IPS DF 4.7 (cell line): Measurements from ENCODE around the gene EPHB2.
"Not testable (repeated sequence)": the region's sequence is repeated elsewhere in the genome, so short reads cannot be mapped to it uniquely, and the experiment has no call there.

Source experiments
- DNase-seq: peaks from one replicate; pipeline ENCODE4 v3.0.0-alpha.2; 2013; ENCODE audit warnings: low spot score; ENCODE audit errors: extremely low read depth

The EPHB2 gene

DNA sequence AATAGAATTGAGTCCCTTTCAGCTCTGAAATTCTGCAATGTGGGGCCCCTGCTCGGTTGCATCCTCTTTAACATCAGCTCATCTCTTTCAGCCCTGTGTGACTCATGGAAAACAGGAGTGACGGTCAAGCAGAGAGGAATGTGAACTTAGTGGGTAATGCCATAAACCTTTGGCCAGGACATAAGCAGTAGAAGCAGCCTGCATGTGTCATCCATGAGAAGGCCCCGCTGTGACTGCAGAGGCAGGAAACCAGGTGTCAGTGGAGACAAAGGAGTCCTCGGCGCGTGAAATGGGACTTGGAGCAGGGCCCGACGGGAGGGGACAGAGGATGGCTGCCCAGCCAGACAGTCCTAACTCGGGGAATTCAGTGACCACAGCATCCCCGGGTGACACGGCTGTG lies 21.1 kb upstream of the EPHB2 start:
- DNase-seq, result no peak

DNA sequence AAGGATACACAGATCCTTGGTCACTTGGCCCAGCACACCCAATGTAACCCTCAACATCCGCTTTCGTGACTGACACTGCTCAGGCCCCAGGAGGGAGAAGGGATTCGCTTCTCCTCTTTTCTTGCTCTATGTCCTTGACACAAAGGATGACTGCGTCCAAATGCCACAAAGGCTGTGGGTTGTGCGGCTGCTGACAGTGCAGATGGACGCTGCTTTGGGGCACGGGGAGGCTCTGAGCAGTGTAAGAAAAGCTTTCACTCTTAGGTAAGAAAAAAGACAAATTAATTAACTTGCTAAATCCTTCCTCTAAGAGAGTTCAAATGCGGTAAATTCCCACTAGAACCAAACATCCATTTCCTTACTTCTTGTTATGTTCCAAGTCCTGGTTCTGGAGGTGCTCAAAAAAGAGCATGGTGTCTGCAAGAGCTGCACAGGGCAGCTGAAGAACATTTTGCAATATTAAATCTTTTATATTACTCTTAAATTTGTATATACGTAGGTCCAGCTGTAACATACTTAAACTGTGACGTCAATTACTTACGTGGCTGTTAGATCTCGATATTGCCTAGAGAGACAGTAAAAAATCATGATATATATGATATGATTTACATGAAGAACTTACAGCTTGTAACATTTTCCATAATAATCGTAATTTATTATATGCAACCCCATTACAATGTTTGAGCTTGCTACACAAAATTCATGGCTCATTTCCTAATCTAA lies 19.4 kb upstream of the EPHB2 start:
- DNase-seq, result no peak

DNA sequence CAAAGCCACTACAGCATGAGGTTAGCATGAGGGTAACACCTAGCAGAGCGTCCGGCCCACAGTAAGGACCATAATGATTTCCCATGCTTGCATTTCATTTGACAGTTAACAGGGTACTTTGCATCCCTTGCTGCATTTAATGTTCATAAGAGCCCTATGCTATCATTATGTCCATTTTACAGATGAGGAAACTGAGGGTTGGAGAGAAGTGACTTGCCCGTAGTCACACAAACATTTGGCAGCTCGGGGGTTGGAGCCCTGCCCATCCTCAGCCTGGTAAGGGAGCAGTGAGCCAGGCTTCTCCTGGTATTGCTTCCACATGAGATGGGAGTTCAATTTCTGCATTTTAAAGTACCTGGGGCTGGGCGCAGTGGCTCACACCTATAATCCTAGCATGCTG lies 16.5 kb upstream of the EPHB2 start:
- no peak for DNase-seq

DNA sequence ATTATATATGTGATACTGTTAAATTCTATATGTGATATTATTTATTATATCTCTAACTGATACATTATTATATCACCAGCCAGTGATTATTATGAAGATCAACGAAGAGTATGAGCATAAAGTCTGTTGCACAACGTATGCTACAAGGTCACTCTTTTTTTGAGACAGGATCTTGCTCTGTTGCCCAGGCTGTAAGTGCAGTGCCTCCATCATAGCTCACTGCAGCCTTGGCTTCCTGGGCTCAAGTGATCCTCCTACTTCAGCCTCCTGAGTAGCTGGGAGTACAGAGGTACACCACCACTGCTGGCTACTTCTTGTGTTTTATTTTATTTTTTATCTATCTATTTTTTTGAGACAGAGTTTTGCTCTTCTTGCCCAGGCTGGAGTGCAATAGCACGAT lies 14.0 kb upstream of the EPHB2 start:
- no peak for DNase-seq

DNA sequence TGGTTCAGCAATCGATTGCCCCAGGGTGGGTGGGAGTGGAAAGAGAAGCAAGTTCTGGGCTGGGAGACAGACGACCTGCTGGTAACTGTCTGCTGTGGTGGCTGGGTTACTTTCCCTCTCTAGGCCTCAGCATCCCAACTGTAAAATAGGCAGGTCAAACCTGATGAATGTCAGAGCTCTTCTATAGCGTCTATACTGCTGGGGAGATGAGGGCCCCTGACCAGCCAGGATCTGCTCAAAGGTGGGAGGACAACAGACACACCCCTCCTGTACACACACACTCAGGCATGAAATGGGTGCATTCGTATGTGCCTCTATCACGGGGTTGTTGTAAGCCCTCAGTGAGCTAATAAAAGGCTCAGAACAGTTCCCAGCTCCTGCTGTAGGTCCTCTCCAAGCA lies 12.7 kb upstream of the EPHB2 start:
- no peak for DNase-seq

DNA sequence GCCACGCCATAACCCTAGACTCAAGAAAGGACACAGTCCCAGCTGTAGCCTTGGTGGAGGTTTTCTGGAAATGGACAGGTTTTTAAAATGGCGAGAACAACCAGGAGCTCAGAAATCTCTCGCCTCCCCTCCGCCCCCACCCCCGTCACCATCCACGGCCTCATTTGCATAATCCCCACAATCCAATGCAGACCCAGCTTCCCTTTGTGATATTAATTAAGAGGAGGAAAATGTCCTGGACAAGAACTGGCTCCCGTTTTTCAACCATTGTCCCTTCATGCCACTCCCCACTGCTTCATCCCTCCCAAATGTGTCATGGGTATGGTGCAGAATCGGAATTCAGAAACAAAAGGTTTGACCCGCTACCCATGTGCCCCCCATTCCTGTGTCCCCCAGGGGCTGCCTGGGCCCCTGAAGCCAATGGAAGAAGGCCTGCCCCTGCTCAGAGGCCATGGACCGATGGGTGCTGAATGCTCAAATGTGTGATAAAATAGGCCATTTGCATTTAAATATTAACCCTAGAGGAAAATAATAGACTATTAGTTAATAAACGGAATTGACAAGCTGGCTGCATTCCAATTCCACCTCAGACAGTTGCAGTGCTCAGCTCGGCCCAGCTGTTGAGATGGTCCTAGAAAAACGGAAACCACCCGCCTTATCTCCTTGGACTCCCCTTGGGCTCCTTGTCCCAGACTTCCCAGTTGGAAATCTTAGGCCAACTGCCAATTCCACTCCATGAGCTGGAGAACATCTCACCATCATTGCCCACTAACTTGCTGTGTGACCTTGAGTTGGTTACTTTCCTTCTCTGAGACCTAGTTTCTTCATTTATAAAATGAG lies 10.7 kb upstream of the EPHB2 start:
- DNase-seq, result no peak

DNA sequence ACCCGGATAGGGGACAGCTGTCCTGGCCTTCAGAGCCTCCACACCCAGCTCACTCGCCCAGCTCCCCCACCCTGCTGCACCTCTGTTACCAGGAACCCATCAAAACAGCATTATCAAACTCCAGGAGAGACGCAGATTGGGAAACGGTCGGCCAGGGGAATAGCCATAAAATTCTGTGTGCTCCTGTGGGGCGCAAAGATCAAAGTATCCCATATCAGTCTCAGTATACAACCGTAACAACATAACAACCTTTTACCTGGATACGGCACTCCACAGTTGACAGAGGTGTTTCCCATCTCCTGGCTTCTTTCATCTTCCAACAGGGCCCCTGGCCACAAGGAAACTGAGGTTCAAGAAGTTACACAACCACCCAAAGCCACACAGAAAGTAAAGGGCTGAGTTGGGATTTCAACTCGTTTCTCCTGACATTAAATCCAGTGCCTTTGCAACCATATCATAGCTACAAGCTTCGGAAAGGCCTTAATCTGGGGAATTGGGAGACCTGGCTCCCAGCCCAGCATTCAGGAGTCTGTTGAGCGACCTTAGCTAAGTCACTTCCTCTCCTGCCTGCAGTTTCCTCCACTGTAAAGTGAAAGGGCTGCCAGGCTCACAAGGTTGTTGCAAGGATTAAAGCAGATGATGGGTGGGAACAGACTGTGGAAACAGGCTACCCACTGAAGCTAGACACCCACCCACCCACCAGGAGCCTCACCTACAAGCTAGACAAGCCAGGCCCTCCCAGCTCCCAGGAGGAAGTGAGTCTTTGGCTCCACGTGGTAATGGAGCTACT lies 8.1 kb upstream of the EPHB2 start:
- DNase-seq, result no peak

DNA sequence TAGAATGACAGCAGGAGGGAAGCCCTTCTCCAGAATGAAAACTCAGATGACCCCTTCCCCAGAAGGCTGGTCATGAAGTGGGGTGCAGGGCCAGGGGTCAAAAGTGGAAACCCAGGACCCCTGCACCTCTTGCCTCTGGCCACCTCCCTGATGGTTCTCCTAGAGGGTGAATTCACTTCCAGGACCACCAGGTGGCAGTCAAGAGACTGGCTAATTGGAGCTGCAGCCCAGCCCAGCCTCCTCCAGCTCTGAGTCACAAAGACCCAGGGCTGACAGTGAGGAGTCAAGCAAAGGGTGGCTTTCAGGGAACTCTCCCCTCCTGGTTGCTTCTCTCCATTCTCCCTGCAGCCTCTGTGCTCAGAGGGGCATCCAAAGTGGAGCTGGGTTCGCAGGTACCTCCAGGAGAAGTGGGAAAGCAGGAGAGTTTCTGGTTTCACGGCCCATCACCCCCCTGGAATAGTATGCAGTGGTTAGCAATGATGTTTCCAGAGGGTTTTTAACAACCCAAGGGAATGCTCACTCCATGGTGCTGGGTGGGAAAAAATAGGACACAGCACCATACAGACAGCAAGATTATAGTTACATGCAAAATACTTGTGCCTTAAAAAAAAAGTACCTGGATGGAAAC lies 6.1 kb upstream of the EPHB2 start:
- DNase-seq, result peak; percentile 56

DNA sequence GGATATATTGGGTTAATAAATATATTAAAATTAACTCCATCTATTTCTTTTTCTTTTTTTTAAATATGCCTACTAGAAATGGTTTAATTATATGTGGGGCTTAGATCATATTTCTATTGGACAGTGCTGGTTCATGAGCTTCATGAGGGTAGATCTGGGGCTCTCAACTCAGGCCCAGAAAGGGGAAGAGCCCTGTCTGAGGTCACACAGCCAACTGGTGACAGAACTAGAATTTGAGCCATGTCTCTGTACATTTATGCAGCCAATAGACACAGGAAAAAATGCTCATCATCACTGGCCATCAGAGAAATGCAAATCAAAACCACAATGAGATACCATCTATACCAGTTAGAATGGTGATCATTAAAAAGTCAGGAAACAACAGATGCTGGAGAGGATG lies 5.1 kb upstream of the EPHB2 start:
- DNase-seq, result no peak

DNA sequence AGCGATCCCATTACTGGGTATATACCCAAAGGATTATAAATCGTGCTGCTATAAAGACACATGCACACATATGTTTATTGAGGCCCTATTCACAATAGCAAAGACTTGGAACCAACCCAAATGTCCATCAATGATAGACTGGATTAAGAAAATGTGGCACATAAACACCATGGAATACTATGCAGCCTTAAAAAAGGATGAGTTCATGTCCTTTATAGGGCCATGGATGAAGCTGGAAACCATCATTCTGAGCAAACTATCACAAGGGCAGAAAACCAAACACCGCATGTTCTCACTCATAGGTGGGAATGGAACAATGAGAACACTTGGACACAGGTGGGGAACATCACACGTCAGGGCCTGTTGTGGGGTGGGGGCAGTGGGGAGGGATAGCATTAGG lies 4.5 kb upstream of the EPHB2 start:
- not testable (repeated sequence) for DNase-seq

DNA sequence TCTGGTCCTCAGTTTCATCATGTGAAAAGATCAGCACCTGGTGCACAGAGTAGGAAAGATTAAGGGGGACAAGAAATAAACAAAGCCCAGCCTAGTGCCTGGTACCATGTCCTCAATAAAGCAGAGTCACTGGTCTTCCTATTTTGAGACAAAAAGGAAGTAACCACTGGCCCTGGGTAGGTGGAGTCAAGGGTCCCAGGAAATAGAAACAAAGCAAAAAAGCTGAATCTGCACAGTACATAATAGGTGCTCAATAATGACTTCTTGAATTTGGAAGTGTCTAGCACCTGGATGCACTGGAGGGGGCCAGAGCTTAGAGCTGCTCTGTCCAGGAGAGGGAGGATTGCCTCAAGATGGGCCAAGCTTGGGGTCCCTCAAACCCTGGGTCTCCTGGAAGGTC lies 1.9 kb upstream of the EPHB2 start:
- no peak for DNase-seq

DNA sequence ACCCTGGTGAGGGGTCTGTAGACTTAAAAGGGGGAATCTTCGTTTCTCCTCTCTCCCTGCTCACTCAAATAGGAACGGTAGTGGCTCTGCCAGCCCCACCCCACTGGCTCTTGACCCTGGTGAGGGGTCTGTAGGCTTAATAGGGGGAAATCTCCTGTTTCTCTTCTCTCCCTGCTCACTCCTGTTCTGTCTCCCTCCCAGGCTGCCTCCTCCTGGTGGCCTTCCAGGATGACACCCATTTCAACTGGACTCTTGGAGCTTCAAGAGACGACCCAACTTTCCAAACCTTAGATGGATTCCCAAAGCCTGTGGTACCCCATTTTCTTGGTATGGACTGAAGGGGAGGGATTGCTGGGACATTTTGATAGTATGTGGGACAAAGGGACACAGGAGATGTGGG lies 1.4 kb upstream of the EPHB2 start:
- DNase-seq, result no peak

DNA sequence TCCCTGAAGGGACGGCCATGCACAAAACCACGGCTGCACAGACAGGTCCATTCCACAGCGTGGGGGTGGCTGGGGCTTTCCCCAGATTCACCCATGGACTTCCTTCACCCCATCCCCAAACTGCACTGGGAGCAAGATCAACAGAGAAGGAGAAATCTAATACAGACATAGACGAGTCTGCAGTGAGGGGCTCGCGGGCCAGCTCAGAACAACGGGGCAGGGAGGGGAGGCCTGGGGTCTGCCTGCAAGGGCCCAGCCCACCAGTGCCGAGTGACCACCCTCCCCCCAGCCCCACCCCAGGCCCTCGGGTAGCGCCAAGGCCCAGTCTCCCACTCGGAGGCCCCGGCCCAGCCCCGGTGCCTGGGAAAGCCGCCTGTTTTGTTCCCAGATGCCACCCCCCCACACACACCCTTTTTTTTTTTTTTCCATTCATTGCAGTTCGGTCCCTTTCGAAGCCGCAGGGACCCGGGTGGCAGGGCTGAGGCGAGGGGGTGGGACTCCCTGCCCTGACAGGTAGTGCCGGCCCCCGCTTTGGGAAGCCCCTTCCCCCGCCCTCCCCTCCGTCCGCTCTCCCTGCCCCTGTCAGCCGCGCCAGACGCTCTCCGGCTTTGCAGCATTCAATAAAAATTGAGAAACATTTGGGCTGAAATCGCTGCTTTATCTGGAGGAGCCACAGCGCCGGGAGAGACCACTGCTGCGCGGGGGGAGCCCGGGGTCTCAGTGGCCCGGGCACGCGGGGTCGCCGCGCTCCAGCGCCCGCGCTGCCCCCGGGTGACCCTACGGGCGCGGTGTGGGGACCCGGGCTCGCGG lies 543 bp upstream of the EPHB2 start:
- DNase-seq, result no peak

DNA sequence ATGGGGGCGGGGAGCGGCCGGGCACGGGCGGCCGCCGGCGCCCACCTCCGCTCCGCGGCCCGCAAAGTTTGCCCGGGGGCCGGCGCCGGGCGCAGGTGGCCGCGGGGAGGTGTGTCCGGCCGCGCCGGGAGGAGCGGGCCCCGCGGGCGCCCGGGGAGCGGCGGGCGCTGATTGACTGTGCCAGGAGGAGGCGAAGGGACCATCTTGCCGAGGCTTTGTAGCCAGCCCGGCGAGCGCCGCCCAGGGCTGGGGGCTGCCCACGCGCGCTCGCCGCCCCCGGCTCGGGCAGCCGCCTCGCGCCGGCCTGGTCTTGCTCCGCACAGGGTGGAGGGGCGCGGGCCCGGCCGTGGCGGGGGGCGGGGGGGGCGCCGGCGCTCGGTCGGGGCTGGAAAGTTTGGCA lies 432 bp downstream of the EPHB2 start:
- DNase-seq, result no peak

DNA sequence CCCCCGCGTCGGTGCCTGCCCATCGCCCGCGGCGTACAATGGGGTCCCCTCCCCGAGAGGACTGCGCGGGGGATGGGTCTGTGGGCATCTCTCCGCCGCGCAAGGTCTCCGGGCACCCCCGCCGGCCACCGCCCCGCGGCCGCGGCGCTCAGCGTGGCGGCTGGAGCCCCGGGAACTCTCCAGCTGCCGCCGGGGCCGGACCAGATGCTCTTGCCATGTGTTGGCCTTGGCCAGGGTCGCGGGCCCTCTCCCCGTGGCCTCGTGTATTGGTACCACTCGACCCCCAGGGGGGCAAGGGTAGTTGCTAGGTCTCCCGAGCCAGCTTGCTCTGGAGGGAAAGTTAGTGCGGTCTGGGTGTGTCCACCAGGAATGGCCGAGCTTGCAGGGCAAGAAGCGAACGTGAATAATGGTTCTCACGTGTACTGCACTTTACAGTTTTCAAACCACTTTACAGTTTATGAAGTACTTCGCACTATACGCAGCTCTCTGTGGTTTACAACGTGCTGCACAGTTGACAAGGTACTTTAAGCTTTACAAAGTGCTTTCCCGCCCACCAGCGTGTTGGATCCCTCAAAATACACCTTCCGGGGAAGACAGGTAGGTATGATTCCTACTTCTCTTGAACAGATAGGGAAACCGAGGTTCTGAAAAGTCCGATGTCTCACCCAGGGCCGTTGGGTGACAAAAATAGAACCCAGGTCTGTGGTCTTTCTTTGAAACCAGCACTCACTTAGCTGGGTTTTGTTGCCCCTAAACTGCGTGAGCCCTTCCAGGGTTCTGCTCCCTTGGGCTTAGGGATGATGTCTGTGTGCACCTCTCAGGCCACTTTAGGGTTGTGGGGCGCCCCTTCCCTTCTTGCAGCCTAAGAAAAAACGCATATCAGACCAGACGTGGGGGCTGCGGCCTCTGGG lies 1.2 kb downstream of the EPHB2 start:
- DNase-seq, result no peak

DNA sequence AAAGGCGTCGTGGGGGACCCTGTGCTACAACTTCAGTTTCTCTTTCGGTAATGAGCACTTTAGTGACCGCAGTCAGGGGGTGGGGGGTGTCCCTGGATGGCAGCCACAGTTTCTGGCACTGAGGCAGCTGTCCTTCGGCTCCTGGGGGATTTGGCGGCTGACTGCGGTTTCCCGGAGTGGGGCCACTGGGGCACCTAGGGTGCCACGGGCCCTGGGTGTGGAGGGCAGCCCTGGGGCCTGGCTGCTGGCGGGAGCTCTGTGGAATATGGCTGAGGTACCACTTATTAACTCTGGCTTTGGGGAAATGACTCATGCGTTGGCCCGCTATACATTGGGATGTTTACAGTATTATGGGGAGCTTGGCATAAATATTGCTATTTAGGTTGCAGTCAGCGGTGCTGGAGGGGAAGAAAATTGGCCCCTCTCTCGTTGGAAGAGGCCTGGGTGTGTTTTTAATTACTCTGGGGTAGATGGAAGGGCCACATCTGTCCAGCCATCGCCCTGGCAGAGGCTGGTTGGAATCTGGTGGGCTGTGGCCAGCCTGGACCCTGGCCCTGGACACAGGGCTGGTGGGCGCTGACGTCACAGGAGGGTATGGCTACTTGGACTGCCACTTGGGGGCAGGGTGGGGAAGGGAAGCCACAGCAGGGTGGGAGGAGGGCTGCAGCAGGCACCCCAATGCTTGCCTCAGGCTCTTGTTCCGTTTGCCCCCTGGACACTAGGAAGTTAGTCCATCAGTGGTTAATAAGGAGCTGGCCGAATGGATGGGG lies 2.0 kb downstream of the EPHB2 start:
- no peak for DNase-seq

DNA sequence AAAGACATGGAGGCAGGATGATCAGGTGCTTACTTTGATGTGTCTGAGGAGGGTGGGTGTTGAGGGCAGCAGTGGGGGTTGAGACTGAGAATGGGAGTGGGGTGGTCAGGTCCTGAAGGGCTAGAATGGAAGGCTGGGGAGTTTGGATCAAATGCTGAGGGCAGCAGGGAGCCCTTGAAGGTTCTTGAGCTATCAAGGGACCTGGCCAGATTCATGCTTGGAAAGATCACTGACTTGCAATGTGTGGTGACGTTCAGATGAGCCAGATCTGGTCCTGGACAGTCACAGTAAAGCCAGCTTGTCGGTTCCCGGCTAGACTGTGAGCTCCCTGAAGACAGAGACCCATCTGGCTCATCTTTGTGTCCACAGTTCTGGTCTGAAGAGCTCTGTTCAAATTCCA lies 3.8 kb downstream of the EPHB2 start:
- no peak for DNase-seq

DNA sequence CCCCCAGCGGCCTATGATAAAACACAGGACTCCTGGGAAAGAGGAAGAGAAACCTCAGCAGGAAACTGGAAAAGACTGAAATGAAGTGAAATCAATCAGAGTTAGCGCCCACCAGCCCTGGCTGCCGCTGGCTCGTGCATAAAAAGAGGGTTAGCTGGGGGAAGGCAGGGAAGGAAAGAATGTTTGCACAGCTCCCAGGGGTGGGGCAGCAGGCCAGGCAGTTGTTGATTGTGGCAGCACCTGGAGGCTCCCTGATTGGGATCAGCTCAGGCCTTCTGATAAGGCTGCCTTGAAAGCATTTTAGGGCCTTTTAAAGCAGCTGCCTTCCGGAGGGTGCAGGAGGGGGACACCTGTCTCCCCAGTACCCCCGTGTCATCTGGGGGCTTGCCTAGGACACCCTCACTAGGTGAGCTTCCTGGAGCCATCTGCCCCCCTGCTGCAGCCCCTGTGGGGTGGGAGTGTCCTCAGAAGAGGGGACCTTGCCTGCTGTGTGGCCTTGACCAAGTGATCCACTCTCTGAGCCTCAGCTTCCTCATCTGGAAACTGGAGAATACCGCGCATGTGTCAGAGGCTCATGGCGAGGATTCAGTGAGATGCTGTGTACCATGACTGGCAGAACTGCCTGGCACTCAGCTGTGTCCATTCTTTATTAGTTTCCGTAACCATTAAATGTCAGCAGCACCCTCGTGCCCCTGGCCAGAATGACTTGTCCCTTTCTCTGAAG lies 6.6 kb downstream of the EPHB2 start:
- no peak for DNase-seq
